ENCODE measurements around the gene AGAP2.
"Not testable (repeated sequence)": the region's sequence is repeated elsewhere in the genome, so short reads cannot be mapped to it uniquely, and the experiment has no call there.

Gene AGAP2

DNA sequence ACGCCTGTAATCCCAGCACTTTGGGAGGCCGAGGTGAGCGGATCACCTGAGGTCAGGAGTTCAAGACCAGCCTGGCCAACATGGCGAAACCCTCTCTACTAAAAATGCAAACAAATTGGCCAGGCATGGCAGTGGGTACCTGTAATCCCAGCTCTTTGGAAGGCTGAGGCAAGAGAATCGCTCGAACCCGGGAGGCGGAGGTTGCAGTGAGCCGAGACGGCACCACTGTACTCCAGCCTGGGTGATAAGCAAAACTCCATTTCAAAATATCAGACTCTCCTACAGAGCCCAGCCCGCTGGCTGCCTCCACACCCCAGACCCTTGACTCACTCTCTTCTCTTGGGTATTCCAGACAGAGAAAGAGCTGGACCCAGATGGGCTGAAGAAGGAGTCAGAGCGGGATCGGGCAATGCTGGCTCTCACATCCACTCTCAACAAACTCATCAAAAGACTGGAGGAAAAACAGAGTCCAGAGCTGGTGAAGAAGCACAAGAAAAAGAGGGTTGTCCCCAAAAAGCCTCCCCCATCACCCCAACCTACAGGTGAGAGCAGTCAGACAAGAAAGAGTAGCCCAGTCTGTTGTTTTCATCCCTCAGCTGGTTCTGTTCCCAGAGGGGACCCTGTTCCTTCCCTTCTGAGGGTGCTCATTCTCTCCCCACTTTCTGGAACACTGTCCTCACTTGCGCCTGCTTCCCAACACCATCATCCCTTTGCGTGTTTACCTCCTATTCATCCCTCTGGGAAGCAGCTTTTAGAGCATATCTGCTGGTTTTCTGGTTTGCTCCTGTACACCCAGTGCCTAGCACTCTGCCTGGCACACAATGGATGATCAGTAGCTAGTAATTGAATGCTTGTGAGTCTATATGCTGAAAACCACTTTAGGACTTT lies 19.7 kb downstream of the AGAP2 start:
- no peak overlapping the region for H3K4me3 ChIP-seq (ENCODE audit: control insufficient read depth, low read depth, low read length)
- no peak for TF ChIP-seq CTCF (IDR thresholded peaks at IDR 0.05; ENCODE audit: control insufficient read depth, insufficient read depth, low read depth, low read length, missing control alignments)
- no peak for DNase-seq (ENCODE audit: low read depth)

GRCh38 chr12:57717846-57718640 lies 20.5 kb downstream of the AGAP2 start:
- no peak for TF ChIP-seq CTCF (IDR thresholded peaks at IDR 0.05; ENCODE audit: control insufficient read depth, insufficient read depth, low read depth, low read length, missing control alignments)
- H3K4me3 ChIP-seq (ENCODE audit: control insufficient read depth, low read depth, low read length): no peak overlapping the region
- no peak for DNase-seq (ENCODE audit: low read depth)

GRCh38 chr12:57717131-57717530 lies 21.4 kb downstream of the AGAP2 start:
- H3K4me3 ChIP-seq (ENCODE audit: control insufficient read depth, low read depth, low read length): no peak overlapping the region
- TF ChIP-seq CTCF (IDR thresholded peaks at IDR 0.05; ENCODE audit: control insufficient read depth, insufficient read depth, low read depth, low read length, missing control alignments): no peak
- no peak for DNase-seq (ENCODE audit: low read depth)

- no peak for TF ChIP-seq CTCF (IDR thresholded peaks at IDR 0.05; ENCODE audit: control insufficient read depth, insufficient read depth, low read depth, low read length, missing control alignments)
- no peak overlapping the region for H3K4me3 ChIP-seq (ENCODE audit: control insufficient read depth, low read depth, low read length)
- no peak for DNase-seq (ENCODE audit: low read depth)
Measured at GRCh38 chr12:57716305-57716704, 22.2 kb downstream of the AGAP2 start.

DNA sequence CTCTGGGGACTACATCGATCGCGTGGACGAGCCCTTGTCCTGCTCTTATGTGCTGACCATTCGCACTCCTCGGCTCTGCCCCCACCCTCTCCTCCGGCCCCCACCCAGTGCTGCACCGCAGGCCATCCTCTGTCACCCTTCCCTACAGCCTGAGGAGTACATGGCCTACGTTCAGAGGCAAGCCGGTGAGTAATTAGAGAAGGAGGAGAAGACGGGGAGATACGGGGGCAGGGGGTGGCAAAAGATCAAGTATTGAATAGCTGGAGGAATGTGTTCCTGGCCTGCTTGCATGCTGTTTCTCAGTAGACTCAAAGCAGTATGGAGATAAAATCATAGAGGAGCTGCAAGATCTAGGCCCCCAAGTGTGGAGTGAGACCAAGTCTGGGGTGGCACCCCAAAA lies 22.8 kb downstream of the AGAP2 start:
- no peak for DNase-seq (ENCODE audit: low read depth)
- TF ChIP-seq CTCF (IDR thresholded peaks at IDR 0.05; ENCODE audit: control insufficient read depth, insufficient read depth, low read depth, low read length, missing control alignments): no peak
- no peak overlapping the region for H3K4me3 ChIP-seq (ENCODE audit: control insufficient read depth, low read depth, low read length)

DNA sequence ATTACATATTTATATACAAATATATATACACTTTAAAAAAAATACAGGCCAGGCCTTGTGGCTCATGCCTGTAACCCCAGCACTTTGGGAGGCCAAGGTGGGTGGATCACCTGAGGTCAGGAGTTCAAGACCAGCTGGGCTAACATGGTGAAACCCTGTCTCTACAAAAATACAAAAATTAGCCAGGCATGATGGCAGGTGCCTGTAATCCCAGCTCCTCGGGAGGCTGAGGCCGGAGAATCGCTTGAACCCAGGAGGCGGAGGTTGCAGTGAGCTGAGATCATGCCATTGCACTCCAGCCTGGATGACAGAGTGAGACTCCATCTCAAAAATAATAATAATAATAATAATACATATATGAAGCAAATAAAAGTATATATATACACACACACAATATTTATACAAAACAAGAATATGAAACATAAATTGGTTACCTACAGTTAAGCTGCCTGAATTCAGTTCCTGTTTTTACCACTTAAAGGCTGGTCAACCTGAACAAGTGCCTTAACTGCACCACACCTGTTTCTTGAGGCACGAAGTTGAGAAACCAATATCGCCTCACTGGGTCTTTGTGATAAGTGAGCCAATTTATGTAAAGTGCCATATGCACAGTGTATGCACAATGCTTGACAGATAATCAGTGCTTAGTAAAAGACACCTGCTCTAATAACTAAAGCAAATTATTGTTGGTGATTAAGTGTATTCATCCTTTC lies 23.4 kb downstream of the AGAP2 start:
- DNase-seq (ENCODE audit: low read depth); H3K4me3 ChIP-seq (ENCODE audit: control insufficient read depth, low read depth, low read length): not testable (repeated sequence)
